ENCODE results near the gene CD2.

CD2 gene

GRCh38 chr1:116769994-116770393, 15.8 kb downstream of the CD2 start:
- in situ Hi-C loops (cut with HindIII; ENCODE audit: low pct_ligation_motif_present, low sequenced_read_pairs): no loop called here
- DNase-seq: no peak
- no peak overlapping the region for H3K4me3 ChIP-seq (ENCODE audit: low read depth, low read length)
- no peaks in the 10 kb centered on the region for H3K36me3 ChIP-seq (replicated peaks)
- no peak for TF ChIP-seq CTCF (IDR thresholded peaks at IDR 0.05; ENCODE audit: low read depth, low read length, missing control alignments)
- H3K27me3 ChIP-seq (replicated peaks): no peaks in the 10 kb centered on the region
- no peak overlapping the region for H3K27ac ChIP-seq

- no peak for DNase-seq
These were observed 16.4 kb downstream of the CD2 start for GRCh38 chr1:116770625-116771024.

GRCh38 chr1:116771997-116772647, 17.9 kb downstream of the CD2 start:
- H3K4me3 ChIP-seq (ENCODE audit: low read depth, low read length): no peak overlapping the region
- no peaks in the 10 kb centered on the region for H3K36me3 ChIP-seq (replicated peaks)
- no peak for DNase-seq
- no peak for TF ChIP-seq CTCF (IDR thresholded peaks at IDR 0.05; ENCODE audit: low read depth, low read length, missing control alignments)
- H3K27me3 ChIP-seq (replicated peaks): no peaks in the 10 kb centered on the region
- no peak overlapping the region for H3K27ac ChIP-seq
- in situ Hi-C loops (cut with HindIII; ENCODE audit: low pct_ligation_motif_present, low sequenced_read_pairs): no loop called here

More at GRCh38 chr1:116770625-116771024, 16.4 kb downstream of the CD2 start:
- in situ Hi-C loops (cut with HindIII; ENCODE audit: low pct_ligation_motif_present, low sequenced_read_pairs): no loop called here
- no peaks in the 10 kb centered on the region for H3K27me3 ChIP-seq (replicated peaks)
- no peaks in the 10 kb centered on the region for H3K36me3 ChIP-seq (replicated peaks)
- H3K4me3 ChIP-seq (ENCODE audit: low read depth, low read length): no peak overlapping the region
- no peak overlapping the region for H3K27ac ChIP-seq
- TF ChIP-seq CTCF (IDR thresholded peaks at IDR 0.05; ENCODE audit: low read depth, low read length, missing control alignments): no peak

GRCh38 chr1:116772648-116773045, 18.4 kb downstream of the CD2 start:
- Histone ChIP-seq H3K27ac (no peak overlapping the region), H3K36me3 (replicated peaks) (no peaks in the 10 kb centered on the region), H3K27me3 (replicated peaks) (no peaks in the 10 kb centered on the region), H3K4me3 (ENCODE audit: low read depth, low read length) (no peak overlapping the region)
- no peak for DNase-seq
- no peak for TF ChIP-seq CTCF (IDR thresholded peaks at IDR 0.05; ENCODE audit: low read depth, low read length, missing control alignments)
- in situ Hi-C loops (cut with HindIII; ENCODE audit: low pct_ligation_motif_present, low sequenced_read_pairs): no loop called here

GRCh38 chr1:116775116-116775752, 21.0 kb downstream of the CD2 start:
- Histone ChIP-seq H3K27ac (no peak overlapping the region), H3K27me3 (replicated peaks) (no peaks in the 10 kb centered on the region), H3K4me3 (ENCODE audit: low read depth, low read length) (no peak overlapping the region), H3K36me3 (replicated peaks) (no peaks in the 10 kb centered on the region)
- no peak for TF ChIP-seq CTCF (IDR thresholded peaks at IDR 0.05; ENCODE audit: low read depth, low read length, missing control alignments)
- no peak for DNase-seq
- in situ Hi-C loops (cut with HindIII; ENCODE audit: low pct_ligation_motif_present, low sequenced_read_pairs): no loop called here
